CD4-positive, CD25-positive, alpha-beta regulatory T cell (primary cell): ENCODE data around the gene RERE. TPM values are rescaled to one million over a fixed set of nuclear protein-coding genes. Genes with fewer than 3 reads are reported as not detected.

Experiments used
- ATAC-seq, 2 donors: fragments of 150-1000 bp; cut with Tn5 transposase; one replicate each; pipeline ENCODE4 v1.10.0; 2021; ENCODE audit warnings: low read depth in 2 of 2, moderate number of reproducible peaks in 2 of 2, moderate library complexity in 1 of 2
- DNase-seq, 3 donors: peaks; one replicate each; pipeline versions ENCODE4 v3.0.0 to v3.0.0-alpha.2; 2012 to 2022; ENCODE audit warnings: mixed read lengths in 1 of 3
- H3K27ac ChIP-seq: one replicate; pipeline ENCODE4 v1.7.0; 2013; ENCODE audit warnings: mild to moderate bottlenecking, low read length; ENCODE audit not compliant: insufficient read depth, poor library complexity, severe bottlenecking
- H3K27me3 ChIP-seq: one replicate; pipeline ENCODE4 v1.7.0; 2013; ENCODE audit warnings: low read length; ENCODE audit not compliant: control insufficient read depth, insufficient read depth
- H3K36me3 ChIP-seq: one replicate; pipeline ENCODE4 v1.7.0; 2013; ENCODE audit warnings: mild to moderate bottlenecking, low read length, moderate library complexity; ENCODE audit not compliant: control insufficient read depth, insufficient read depth
- H3K4me1 ChIP-seq: 2 replicates; pipeline ENCODE4 v1.7.0; 2013; ENCODE audit warnings: mild to moderate bottlenecking, low read length; ENCODE audit not compliant: insufficient read depth, control insufficient read depth, poor library complexity, severe bottlenecking
- H3K4me3 ChIP-seq: one replicate; pipeline ENCODE4 v1.7.0; 2013; ENCODE audit warnings: low read depth, mild to moderate bottlenecking, low read length, moderate library complexity
- H3K9me3 ChIP-seq, 2 experiments: 1 replicate in 1 of 2; 2 replicates in 1 of 2; pipeline ENCODE4 v1.7.0; 2013; ENCODE audit warnings: low read length in 2 of 2, mild to moderate bottlenecking in 1 of 2, moderate library complexity in 1 of 2; ENCODE audit not compliant: control insufficient read depth in 2 of 2
- H3K27ac Mint-ChIP-seq, 3 donors: one replicate each; pipeline ENCODE4 v1.8.0; 2020 to 2022; ENCODE audit warnings: mild to moderate bottlenecking in 3 of 3, mixed read lengths in 3 of 3, moderate library complexity in 2 of 3
- H3K27me3 Mint-ChIP-seq: one replicate; pipeline ENCODE4 v1.8.0; 2022; ENCODE audit warnings: mild to moderate bottlenecking, mixed read lengths
- H3K36me3 Mint-ChIP-seq: one replicate; pipeline ENCODE4 v1.8.0; 2020; ENCODE audit warnings: mixed read lengths
- H3K4me1 Mint-ChIP-seq, 4 donors: one replicate each; pipeline ENCODE4 v1.8.0; 2020 to 2022; ENCODE audit warnings: mixed read lengths in 4 of 4, mild to moderate bottlenecking in 1 of 4
- H3K4me3 Mint-ChIP-seq, 4 donors: one replicate each; pipeline ENCODE4 v1.8.0; 2020 to 2022; ENCODE audit warnings: mild to moderate bottlenecking in 4 of 4, mixed read lengths in 4 of 4, moderate library complexity in 3 of 4
- H3K9me3 Mint-ChIP-seq, 7 donors: one replicate each; pipeline ENCODE4 v1.8.0; 2020 to 2022; ENCODE audit warnings: mixed read lengths in 7 of 7, mild to moderate bottlenecking in 3 of 7, moderate library complexity in 2 of 7
- polyA plus RNA-seq, 4 donors: library from polyadenylated mRNA; unstranded; fragments of 300-500 nt; fragmentation: Illumina TruSeq; gene quantifications; one replicate each; pipeline ENCODE4 v1.2.3, GENCODE V29; 2021
- total RNA-seq: library from RNA; stranded (reverse); gene quantifications from one replicate; pipeline ENCODE4 v1.2.3, GENCODE V29; 2022

The RERE gene
- total and polyA plus RNA-seq, 5 donors from 2014 or later: 3.1 to 127 (median 5.7) TPM

- peaks cover 0 to 1% (median 0%) of the 10 kb centered on the region in 7 donors for H3K9me3 Mint-ChIP-seq
- peaks cover 0 to 28% (median 21%) of the 10 kb centered on the region in 4 donors for H3K4me1 Mint-ChIP-seq
- peaks cover 2% of the 10 kb centered on the region for H3K36me3 Mint-ChIP-seq
- DNase-seq (no peak), ATAC-seq (no peak)
- no peak overlapping the region for H3K27ac Mint-ChIP-seq
- no peak overlapping the region for H3K27ac ChIP-seq
- peaks cover 26% of the 10 kb centered on the region for H3K4me1 ChIP-seq
- no peaks in the 10 kb centered on the region for H3K9me3 ChIP-seq
- peak overlapping the region; percentile 84 for H3K4me3 ChIP-seq
- H3K27me3 ChIP-seq: no peaks in the 10 kb centered on the region
- H3K4me3 Mint-ChIP-seq: peak overlapping the region in 1 of 4 donors; percentile 53
- no peaks in the 10 kb centered on the region for H3K27me3 Mint-ChIP-seq
- no peaks in the 10 kb centered on the region for H3K36me3 ChIP-seq
Observed at GRCh38 chr1:8681911-8682310, 135.5 kb downstream of the RERE start.

DNA sequence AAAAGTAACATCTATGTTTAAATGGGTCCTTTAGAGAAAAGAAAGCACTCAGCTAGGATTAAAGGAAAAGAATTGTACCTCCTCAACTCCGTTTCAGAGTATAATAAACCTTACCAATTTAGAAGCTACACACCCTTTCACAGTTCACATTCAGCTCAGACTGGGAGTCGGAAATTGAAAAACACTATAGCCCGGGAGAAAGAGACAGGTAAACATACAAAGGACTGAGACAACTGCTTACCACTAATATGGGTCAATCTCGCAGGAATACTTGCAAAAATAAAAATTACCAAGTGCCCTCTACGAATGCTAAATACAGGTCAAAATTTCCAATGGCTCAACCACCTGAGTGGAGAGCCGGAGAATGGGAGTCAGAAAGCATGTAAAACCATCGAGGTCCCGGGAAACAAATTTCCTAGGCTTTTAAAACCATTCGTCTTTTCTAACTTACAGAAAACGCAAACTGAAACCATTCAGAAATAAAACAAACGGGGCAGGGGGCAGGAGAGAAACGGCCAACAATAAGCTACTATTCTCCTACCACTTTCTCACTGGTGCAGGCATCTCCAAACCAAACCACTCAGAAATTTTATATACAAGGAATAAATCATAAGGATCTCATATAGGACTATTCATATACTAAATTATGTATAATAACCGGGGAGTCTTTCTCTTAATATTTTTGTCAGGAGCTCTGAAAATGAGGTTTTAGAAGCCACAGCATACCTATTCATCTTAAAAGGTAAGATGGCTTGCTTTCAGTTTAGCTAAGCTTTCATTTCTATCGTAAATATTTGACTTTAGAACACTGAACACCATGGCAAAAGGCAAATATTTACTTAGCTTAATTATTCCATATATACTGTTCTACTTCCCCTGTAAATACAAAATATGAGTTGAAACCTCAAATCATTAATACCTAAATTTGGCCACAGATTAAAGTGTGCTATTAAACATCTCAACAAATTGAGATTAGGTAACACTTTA is 136.5 kb downstream of the RERE start:
- peak in 1 of 3 donors; percentile 49 for DNase-seq
- H3K27ac ChIP-seq: peak overlapping the region; percentile 58
- Mint-ChIP-seq H3K4me3 (no peak overlapping the region), H3K9me3 (no peaks in the 10 kb centered on the region), H3K27me3 (no peaks in the 10 kb centered on the region), H3K36me3 (peaks cover 4% of the 10 kb centered on the region), H3K27ac (no peak overlapping the region), H3K4me1 (peaks cover 0 to 26% (median 16%) of the 10 kb centered on the region in 4 donors)
- no peaks in the 10 kb centered on the region for H3K27me3 ChIP-seq
- peak overlapping the region; percentile 84 for H3K4me3 ChIP-seq
- peaks cover 26% of the 10 kb centered on the region for H3K4me1 ChIP-seq
- H3K36me3 ChIP-seq: no peaks in the 10 kb centered on the region
- peak in 1 of 2 donors; percentile 40 for ATAC-seq
- no peaks in the 10 kb centered on the region for H3K9me3 ChIP-seq

GRCh38 chr1:8679929-8680663 is 137.3 kb downstream of the RERE start:
- peaks cover 4% of the 10 kb centered on the region for H3K36me3 Mint-ChIP-seq
- H3K4me3 ChIP-seq: peak overlapping the region; percentile 84
- H3K4me1 ChIP-seq: peaks cover 26% of the 10 kb centered on the region
- no peak overlapping the region for H3K27ac Mint-ChIP-seq
- no peak overlapping the region for H3K4me3 Mint-ChIP-seq
- no peaks in the 10 kb centered on the region for H3K27me3 ChIP-seq
- no peaks in the 10 kb centered on the region for H3K36me3 ChIP-seq
- H3K9me3 Mint-ChIP-seq: no peaks in the 10 kb centered on the region
- ATAC-seq: no peak
- no peak overlapping the region for H3K27ac ChIP-seq
- H3K4me1 Mint-ChIP-seq: peaks cover 0 to 26% (median 16%) of the 10 kb centered on the region in 4 donors
- H3K27me3 Mint-ChIP-seq: no peaks in the 10 kb centered on the region
- DNase-seq: no peak
- no peaks in the 10 kb centered on the region for H3K9me3 ChIP-seq

DNA sequence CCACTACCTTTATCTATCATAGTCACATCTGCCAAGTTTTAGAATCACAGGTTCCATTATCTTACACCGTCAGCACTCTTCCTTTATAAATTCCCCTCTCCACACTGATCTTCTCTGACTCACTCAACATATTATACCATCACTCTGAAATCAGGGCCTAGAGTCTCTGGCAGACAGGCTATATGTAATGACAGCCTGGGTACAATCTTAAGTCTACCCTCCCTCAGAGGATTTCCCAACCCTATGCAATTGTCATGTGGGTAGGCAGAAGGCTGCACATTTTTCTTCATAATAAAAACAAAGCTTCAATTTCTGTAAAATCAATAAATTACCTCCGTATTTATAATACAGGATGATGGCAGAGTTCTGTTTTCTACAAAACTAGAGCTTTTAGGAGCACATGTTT is 138.0 kb downstream of the RERE start:
- no peak overlapping the region for H3K4me3 ChIP-seq
- Mint-ChIP-seq H3K9me3 (no peaks in the 10 kb centered on the region), H3K36me3 (peaks cover 4% of the 10 kb centered on the region), H3K27me3 (no peaks in the 10 kb centered on the region), H3K4me3 (no peak overlapping the region), H3K27ac (no peak overlapping the region), H3K4me1 (peaks cover 0 to 26% (median 12%) of the 10 kb centered on the region in 4 donors)
- H3K27me3 ChIP-seq: no peaks in the 10 kb centered on the region
- DNase-seq: no peak
- peaks cover 26% of the 10 kb centered on the region for H3K4me1 ChIP-seq
- no peaks in the 10 kb centered on the region for H3K36me3 ChIP-seq
- no peak for ATAC-seq
- H3K9me3 ChIP-seq: no peaks in the 10 kb centered on the region
- no peak overlapping the region for H3K27ac ChIP-seq

GRCh38 chr1:8678673-8679394 is 138.6 kb downstream of the RERE start:
- H3K4me3 ChIP-seq: no peak overlapping the region
- Mint-ChIP-seq H3K4me1 (peaks cover 0 to 24% (median 11%) of the 10 kb centered on the region in 4 donors), H3K4me3 (no peak overlapping the region), H3K27me3 (no peaks in the 10 kb centered on the region), H3K9me3 (no peaks in the 10 kb centered on the region), H3K27ac (no peak overlapping the region), H3K36me3 (peaks cover 4% of the 10 kb centered on the region)
- ATAC-seq (no peak), DNase-seq (no peak)
- H3K4me1 ChIP-seq: peaks cover 26% of the 10 kb centered on the region
- no peak overlapping the region for H3K27ac ChIP-seq
- no peaks in the 10 kb centered on the region for H3K9me3 ChIP-seq
- H3K27me3 ChIP-seq: no peaks in the 10 kb centered on the region
- no peaks in the 10 kb centered on the region for H3K36me3 ChIP-seq

- no peaks in the 10 kb centered on the region for H3K9me3 Mint-ChIP-seq
- H3K4me3 ChIP-seq: no peak overlapping the region
- H3K27ac Mint-ChIP-seq: no peak overlapping the region
- no peaks in the 10 kb centered on the region for H3K36me3 ChIP-seq
- H3K27ac ChIP-seq: no peak overlapping the region
- H3K4me3 Mint-ChIP-seq: no peak overlapping the region
- peaks cover 26% of the 10 kb centered on the region for H3K4me1 ChIP-seq
- peaks cover 0 to 24% (median 11%) of the 10 kb centered on the region in 4 donors for H3K4me1 Mint-ChIP-seq
- peaks cover 4% of the 10 kb centered on the region for H3K36me3 Mint-ChIP-seq
- no peak for ATAC-seq
- no peaks in the 10 kb centered on the region for H3K9me3 ChIP-seq
- H3K27me3 ChIP-seq: no peaks in the 10 kb centered on the region
- DNase-seq: no peak
- H3K27me3 Mint-ChIP-seq: no peaks in the 10 kb centered on the region
Observed at GRCh38 chr1:8677782-8678181, 139.7 kb downstream of the RERE start.

DNA sequence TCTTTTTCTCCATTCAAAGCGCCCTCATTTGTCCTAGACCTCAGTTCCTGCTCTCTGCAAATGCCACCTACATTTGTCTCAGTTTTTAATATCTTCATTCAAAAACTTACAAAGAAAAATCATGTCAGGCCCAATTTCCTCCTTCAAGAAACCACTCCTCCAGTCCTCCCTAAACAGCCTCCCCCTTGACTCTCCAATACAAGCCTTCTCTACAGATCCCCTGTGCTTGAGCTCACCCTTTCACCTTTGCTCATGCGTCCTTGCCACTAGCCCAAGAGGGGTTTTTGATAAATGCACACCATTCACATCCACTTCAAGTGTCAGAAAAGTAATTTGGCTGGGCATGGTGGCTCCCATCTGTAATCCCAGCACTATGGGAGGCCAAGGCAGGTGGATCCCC is 140.6 kb downstream of the RERE start:
- no peaks in the 10 kb centered on the region for H3K9me3 Mint-ChIP-seq
- H3K27ac Mint-ChIP-seq: peak overlapping the region in 1 of 3 donors; percentile 24
- Histone ChIP-seq H3K4me1 (peaks cover 23% of the 10 kb centered on the region), H3K9me3 (no peaks in the 10 kb centered on the region), H3K27ac (no peak overlapping the region), H3K27me3 (no peaks in the 10 kb centered on the region), H3K4me3 (no peak overlapping the region), H3K36me3 (no peaks in the 10 kb centered on the region)
- peaks cover 4% of the 10 kb centered on the region for H3K36me3 Mint-ChIP-seq
- H3K4me1 Mint-ChIP-seq: peaks cover 0 to 15% (median 6%) of the 10 kb centered on the region in 4 donors
- DNase-seq (no peak), ATAC-seq (no peak)
- H3K4me3 Mint-ChIP-seq: no peak overlapping the region
- no peaks in the 10 kb centered on the region for H3K27me3 Mint-ChIP-seq
